KOPT-K1 (cell line): ENCODE data around the gene VIT.

Experiments used
- H3K27ac ChIP-seq: fragments of 200-600 bp; sonication (generic); 2 replicates; pipeline ENCODE4 v1.5.1; 2016; ENCODE audit warnings: antibody characterized with exemption, mild to moderate bottlenecking, low read depth, low read length; ENCODE audit not compliant: poor library complexity, severe bottlenecking
- H3K36me3 ChIP-seq: fragments of 200-600 bp; sonication (generic); 2 replicates; pipeline ENCODE4 v1.5.1; 2017; ENCODE audit warnings: antibody characterized with exemption, mild to moderate bottlenecking, low read length, moderate library complexity; ENCODE audit not compliant: insufficient read depth
- H3K9me3 ChIP-seq: fragments of 200-600 bp; sonication (generic); 2 replicates; pipeline ENCODE4 v1.5.1; 2017; ENCODE audit warnings: antibody characterized with exemption, low read length, mild to moderate bottlenecking; ENCODE audit not compliant: insufficient read depth, poor library complexity, severe bottlenecking

VIT gene

GRCh38 chr2:36695746-36696415 lies 626 bp upstream of the VIT start:
- H3K36me3 ChIP-seq: no peaks in the 10 kb centered on the region
- no peaks in the 10 kb centered on the region for H3K9me3 ChIP-seq
- H3K27ac ChIP-seq: no peak overlapping the region

- no peaks in the 10 kb centered on the region for H3K9me3 ChIP-seq
- H3K36me3 ChIP-seq: no peaks in the 10 kb centered on the region
- H3K27ac ChIP-seq: no peak overlapping the region
Measured at GRCh38 chr2:36697424-36698066, 1.0 kb downstream of the VIT start.

GRCh38 chr2:36698993-36699392 lies 2.5 kb downstream of the VIT start:
- Histone ChIP-seq H3K27ac (no peak overlapping the region), H3K9me3 (no peaks in the 10 kb centered on the region), H3K36me3 (no peaks in the 10 kb centered on the region)

- Histone ChIP-seq H3K36me3 (no peaks in the 10 kb centered on the region), H3K9me3 (no peaks in the 10 kb centered on the region), H3K27ac (no peak overlapping the region)
Measured at GRCh38 chr2:36700311-36700710, 3.8 kb downstream of the VIT start.

- Histone ChIP-seq H3K36me3 (no peaks in the 10 kb centered on the region), H3K9me3 (no peaks in the 10 kb centered on the region), H3K27ac (no peak overlapping the region)
Measured at GRCh38 chr2:36701391-36701795, 4.9 kb downstream of the VIT start.

- no peaks in the 10 kb centered on the region for H3K36me3 ChIP-seq
- no peaks in the 10 kb centered on the region for H3K9me3 ChIP-seq
- H3K27ac ChIP-seq: no peak overlapping the region
Measured at GRCh38 chr2:36701918-36702317, 5.4 kb downstream of the VIT start.

GRCh38 chr2:36702781-36703180 lies 6.3 kb downstream of the VIT start:
- Histone ChIP-seq H3K27ac (no peak overlapping the region), H3K36me3 (no peaks in the 10 kb centered on the region), H3K9me3 (no peaks in the 10 kb centered on the region)

GRCh38 chr2:36704475-36705150 lies 8.1 kb downstream of the VIT start:
- no peaks in the 10 kb centered on the region for H3K9me3 ChIP-seq
- H3K36me3 ChIP-seq: no peaks in the 10 kb centered on the region
- H3K27ac ChIP-seq: no peak overlapping the region

GRCh38 chr2:36705326-36706020 lies 9.0 kb downstream of the VIT start:
- H3K27ac ChIP-seq: no peak overlapping the region
- H3K36me3 ChIP-seq: no peaks in the 10 kb centered on the region
- H3K9me3 ChIP-seq: peaks cover 1% of the 10 kb centered on the region

GRCh38 chr2:36706021-36706876 lies 9.7 kb downstream of the VIT start:
- H3K36me3 ChIP-seq: no peaks in the 10 kb centered on the region
- peaks cover 9% of the 10 kb centered on the region for H3K9me3 ChIP-seq
- H3K27ac ChIP-seq: no peak overlapping the region

GRCh38 chr2:36707050-36707449 lies 10.5 kb downstream of the VIT start:
- Histone ChIP-seq H3K36me3 (no peaks in the 10 kb centered on the region), H3K27ac (no peak overlapping the region), H3K9me3 (peaks cover 12% of the 10 kb centered on the region)

GRCh38 chr2:36708041-36708741 lies 11.7 kb downstream of the VIT start:
- Histone ChIP-seq H3K9me3 (peaks cover 15% of the 10 kb centered on the region), H3K36me3 (no peaks in the 10 kb centered on the region), H3K27ac (no peak overlapping the region)

GRCh38 chr2:36710858-36711515 lies 14.5 kb downstream of the VIT start:
- Histone ChIP-seq H3K36me3 (no peaks in the 10 kb centered on the region), H3K27ac (no peak overlapping the region), H3K9me3 (peaks cover 15% of the 10 kb centered on the region)
